ENCODE results near the gene KIF13A.
A peak's percentile ranks its signal among the peaks of the same experiment; 100 is the strongest.
"Not testable (repeated sequence)": the region's sequence is repeated elsewhere in the genome, so short reads cannot be mapped to it uniquely, and the experiment has no call there.

The KIF13A gene

DNA sequence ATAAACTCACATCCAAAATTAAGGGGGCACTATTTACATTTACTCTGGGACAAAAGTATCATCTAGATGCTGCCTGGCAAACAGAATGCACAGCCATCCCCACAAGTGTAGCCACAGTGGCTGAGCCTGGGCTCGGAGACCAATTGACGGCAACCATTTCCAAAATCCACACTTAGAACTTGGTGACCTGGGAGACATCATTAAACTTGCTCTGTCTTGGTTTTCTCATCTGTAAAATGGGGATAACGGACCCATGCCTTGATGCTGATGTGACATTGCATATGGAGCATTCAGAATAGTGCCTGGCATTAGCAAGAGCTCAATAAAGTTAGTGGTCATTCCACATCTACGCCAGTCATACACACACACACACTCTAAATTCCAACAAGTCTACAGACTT is 140.7 kb downstream of the KIF13A start:
- no peak for DNase-seq (ENCODE audit: low spot score)

DNA sequence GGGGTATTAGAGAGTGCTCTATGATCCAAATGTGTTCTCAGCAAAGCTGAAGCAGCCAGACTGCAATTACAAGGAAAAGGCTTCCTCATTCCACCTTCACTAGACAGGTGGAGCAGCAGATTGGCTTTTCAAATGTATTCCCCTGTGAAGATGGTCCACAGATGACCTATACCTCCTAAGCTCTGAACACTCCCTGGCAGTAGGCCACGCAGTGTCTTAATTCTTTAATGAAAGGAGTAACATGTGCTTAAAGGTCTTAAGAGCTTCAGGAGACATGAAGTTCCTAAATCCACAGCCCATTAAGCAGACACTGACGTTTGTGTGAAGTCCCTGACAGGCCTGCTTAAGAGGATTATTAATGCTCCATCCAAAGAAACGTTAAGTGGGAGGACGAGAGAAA is 141.8 kb downstream of the KIF13A start:
- no peak for DNase-seq (ENCODE audit: low spot score)

DNA sequence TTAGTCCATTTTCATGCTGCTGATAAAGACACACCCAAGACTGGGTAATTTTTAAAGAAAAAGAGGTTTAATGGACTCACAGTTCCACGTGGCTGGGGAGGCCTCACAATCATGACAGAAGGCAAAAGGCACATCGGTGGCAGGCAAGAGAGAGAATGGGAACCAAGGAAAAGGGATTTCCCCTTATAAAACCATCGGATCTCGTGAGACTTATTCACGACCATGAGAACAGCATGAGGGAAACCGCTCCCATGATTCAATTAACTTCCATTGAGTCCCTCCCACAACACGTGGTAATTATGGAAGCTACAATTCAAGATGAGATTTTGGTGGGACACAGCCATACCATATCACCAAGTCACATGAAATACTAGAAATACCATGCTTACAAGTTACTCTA is 142.5 kb downstream of the KIF13A start:
- not testable (repeated sequence) for DNase-seq (ENCODE audit: low spot score)

DNA sequence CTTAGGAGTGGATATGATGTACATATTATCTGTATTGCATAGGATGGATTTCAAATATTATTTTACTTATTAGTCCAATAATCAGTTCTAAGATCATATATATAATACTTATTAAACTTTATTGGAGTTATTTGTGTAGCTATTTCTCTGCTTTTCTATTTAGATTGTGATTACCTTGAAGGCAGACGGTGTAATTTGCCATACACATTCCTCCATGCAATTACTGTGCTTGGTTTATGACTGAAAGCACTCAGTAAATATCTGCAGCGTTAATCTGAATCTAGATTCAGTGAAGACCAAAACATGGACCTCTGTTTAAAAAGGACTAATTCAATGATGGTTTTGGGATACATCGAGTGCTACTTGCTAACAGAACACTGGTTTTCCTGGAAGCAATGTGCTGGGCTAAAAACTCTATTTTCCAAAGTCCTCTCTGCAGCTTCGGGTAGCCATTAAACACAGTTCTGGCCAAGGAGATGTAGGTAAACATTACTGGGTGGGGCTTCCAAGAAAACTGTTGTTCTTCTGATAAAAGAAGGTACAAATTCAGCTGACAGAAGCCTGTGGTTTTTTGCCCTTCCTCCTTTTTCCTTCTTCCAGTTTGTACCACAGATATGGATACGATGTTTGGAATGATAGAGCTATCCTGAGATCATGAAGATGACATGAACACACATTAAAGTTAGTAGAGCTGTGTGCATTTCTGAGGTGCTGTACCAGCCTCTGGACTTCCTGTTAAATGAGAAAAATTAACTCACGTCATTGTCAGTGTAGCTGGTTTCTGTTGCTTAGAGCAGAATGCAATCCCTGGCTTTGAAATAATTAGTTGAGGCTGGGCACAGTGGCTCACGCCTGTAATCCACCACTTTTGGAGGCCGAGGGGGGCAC is 144.3 kb downstream of the KIF13A start:
- no peak for DNase-seq (ENCODE audit: low spot score)

DNA sequence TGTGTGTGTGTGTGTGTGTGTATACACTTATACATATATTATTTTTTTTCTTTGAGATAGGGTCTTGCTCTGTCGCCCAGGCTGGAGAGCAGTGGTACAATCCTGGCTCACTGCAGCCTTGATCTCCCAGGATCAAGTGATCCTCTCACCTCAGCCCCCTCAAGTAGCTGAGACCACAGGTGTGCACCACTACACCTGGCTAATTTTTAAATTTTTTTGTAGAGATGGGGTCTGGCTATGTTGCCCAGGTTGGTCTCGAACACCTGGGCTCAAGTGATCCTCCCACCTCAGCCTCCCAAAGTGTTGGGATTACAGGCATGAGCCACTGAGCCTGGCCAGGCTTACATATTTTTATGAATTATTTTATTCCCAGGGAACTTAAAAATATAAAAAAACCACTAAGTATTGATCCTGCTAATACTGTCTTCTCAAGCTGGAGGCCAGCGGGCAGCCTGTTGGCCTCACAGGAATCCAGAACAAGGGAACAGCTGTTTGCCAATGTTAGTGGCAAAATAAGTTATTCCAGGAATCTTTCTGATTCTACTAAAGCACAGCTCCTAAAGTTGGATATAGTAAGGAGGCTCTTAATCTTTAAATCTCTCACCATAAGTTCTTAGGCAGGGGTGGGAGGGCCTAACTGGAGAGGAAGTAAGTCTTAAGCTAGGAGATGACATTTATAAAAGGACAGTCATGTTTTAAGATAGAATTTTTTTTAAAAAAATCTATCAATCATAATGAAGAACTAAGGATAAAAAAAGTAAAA is 145.2 kb downstream of the KIF13A start:
- no peak for DNase-seq (ENCODE audit: low spot score)

DNA sequence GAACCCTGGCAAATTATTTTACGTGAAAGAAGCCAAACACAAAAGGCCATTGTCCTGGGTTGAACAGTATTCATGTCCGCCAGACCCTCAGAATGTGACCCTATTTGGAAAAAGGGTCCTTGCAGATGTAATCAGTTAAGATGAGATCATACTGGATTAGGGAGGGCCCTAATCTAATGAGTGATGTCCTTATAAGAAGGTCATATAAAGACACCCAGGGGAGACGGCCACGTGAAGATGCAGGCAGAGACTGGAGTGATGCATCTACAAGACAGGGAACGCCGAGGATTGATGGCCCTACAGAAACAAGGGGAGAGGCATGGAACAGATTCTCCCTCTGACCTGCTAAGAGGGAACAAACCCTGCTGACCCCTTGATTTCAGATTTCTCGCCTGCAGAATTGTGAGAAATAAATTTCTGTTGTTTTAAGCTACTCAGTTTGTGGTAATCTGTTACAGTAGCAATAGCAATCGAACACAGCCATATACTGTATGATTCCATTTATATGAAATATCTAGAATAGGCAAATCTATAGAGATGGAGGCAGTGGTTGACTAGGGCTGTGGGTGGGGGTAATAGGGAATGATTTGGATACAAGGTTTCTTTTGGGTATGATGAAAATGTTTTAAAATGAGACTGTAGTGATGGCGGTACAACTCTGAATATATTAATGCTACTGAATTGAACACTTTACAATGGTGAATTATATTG is 147.8 kb downstream of the KIF13A start:
- DNase-seq (ENCODE audit: low spot score): no peak

DNA sequence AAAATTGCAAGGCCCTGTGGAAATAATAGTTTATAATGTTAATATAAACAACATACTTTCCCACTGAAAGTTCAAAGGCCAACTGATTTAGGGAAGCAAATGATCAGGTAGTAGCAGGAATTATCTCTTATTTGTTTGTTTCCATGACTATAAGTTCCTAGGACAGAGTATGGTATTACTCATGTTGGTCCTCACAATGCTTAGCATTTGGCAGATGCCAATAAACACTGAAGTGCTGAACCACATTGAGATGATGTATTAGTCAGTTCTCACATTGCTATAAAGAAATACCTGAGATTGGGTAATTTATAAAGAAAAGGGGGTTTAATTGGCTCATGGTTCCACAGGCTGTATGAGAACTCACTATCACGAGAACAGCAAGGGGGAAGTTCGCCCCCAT is 151.1 kb downstream of the KIF13A start:
- DNase-seq (ENCODE audit: low spot score): no peak

DNA sequence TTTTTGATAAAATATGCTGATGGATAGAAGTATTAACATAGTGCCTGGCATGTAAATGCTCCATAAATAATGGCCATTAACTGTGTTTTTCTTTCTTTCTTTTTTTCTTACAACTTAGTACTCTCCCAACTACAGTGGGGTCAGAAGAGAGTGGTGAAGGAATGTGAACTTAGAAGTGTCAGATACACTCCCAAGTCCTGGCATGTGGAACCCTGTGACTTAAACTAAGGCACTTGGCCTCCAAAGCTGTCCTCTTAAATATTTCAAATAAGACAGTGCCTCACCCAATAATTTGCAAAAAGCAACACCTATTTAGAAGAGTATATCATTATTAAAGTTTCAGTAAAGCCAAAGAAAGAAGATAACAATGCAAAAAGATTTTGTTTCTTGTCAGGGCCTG is 151.7 kb downstream of the KIF13A start:
- no peak for DNase-seq (ENCODE audit: low spot score)

DNA sequence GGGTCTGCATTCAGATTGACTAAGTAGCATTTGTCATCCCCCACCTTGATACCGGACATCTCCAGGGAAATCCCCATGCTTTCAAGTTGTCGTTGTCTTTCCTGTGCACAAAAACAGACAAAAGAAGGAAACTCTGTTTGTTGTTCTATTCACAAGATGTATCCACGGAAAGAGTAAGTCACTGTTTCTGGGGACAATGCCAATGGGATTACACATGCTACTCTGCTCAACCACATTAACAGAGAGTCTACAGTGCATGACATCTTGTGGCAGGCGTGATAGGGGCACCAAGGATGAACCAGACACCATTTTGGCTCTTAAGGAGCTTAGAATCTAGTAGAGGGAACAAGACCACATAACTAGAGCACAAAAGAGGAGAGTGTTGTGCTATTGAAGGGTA is 156.3 kb downstream of the KIF13A start:
- DNase-seq (ENCODE audit: low spot score): no peak

DNA sequence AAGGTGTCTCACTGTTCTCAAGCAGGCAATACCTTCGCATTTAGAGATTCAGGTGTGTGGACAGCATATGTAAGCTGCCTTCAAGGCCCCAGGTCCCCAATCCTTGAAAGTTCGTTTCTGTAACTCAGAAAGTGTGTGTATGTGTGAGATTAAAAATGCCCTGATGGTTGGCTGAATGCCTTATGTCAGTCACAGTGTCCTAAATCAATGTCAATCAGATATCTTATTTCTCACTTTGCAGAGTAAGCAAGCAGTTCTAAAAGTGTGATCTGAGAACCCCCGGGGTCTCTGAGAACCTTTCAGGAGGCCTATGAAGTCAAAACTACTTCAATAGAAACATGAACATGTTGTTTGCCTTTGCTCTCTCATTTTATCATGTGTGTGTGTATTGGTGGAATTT is 157.5 kb downstream of the KIF13A start:
- DNase-seq (ENCODE audit: low spot score): no peak

DNA sequence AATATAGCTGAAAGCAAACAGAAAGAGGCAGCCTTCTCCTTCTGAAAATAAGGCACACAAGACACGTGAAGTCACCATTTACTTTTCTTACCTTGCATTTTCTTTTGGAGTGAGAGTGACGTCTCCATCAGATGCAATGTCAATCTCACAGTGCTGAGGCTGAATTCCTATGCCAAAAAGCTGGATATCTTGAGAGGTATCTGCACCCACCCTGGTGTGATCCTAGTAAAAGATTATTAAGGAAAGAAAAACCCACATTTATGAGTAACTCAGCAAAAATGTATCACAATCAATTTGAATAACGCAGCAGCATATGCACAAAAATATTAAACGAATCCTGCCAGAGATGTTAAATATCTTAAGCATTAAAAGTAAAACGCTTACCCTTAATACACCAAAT is 159.3 kb downstream of the KIF13A start:
- no peak for DNase-seq (ENCODE audit: low spot score)

DNA sequence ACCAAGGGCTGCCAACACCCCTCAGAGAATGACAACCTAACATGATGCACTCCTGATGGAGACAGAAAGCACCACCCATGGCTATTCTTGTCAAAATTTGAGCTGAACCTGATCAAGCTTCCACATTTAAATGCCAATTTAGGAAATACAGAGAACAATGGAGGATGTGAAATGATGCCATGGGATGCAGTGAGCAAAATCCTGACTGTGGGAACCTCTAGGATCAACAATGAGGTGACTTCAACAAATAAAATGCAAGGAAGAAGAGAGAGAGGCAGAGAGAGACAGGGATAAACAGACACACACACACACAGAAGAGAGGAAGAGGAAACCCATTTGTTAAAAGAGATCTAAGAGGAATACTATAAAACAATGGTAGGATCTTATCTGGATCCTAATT is 161.1 kb downstream of the KIF13A start:
- no peak for DNase-seq (ENCODE audit: low spot score)

DNA sequence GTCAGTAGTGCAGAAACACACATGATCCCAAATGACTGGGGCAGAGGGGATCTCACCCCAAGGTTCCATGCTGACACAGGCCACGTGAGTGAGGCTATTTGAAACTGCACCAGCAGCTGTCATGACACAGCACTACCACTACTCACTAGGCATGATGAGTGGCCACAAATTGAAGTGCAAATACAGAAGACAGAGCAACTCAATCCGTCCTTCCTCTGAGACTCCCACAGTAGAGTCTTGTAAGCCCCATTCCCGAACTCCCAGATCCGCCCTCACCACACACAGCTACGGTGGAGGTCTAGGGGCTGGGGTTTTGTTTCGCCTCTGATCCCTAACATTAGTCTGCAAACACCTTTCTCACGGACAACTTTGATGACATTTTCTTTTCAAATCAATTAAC is 167.4 kb downstream of the KIF13A start:
- no peak for DNase-seq (ENCODE audit: low spot score)

DNA sequence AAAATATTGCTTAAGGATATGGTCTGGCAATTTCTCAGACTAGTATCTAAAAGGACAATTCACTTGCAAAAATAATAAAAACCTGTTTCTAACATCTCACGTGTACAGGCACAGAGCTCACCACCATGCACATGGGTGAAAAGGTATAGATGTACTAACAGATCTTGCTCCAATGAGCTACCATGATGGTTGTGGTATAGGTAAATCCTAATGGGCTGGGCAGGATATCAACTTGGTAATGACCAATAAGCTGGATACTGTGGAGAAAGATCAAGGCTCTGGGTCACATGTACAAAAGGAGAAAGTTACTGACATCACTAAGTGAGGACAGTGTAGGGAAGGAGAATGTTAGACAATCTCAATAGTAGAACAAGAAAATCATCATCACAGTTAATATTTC is 169.7 kb downstream of the KIF13A start:
- DNase-seq (ENCODE audit: low spot score): no peak

DNA sequence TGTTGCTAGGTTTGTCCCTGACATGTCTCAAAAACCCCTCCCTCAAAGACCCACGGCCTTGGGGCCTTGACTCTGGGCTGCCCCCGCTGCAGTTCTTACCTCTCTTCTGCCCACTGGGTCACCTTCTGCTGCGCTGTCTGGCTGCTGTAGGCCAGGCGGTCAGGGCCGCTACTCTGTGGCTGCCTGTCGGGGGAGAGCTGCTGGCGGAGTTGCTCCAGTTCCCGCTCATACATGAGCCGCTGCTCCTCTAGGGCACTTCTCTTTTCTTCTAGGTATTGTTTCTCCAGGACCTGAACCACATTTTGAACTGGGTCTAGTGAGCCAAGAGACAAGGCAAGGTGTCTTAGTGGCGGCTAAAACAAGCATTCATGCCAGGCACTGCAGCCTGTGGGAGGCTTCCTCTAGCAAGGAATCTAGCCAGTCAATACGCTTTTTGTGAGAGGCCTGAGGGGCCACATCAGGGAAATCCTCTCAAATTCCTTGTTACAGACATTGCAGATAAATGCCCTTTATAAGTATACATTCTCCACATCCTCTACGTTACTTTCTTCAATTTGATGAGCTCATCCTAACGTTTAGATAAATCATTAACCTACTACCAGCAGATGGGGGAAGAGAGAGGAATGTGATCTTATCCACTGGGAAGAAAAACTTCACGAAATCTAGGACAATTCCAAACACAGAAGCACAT is 170.4 kb downstream of the KIF13A start:
- peak; percentile 11 for DNase-seq (ENCODE audit: low spot score)

DNA sequence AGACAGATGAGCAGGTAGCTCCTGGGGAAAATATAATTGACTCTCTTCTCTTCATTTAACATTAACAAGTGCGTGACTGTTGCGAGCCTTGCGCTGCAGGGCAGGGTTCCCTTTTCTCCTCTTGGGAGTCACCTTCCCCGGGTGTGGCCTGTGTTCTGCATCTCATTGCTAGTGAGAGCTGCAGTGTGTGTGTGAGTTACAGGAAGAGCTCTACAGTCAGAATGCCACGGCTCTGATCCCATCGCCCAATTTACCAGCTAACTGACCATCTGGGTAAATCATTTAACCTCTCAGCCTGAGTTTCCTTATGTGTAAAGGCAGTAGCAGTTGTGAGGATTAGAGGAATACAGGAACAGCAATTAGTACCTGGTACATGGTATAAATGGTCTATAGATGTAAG is 173.9 kb downstream of the KIF13A start:
- DNase-seq (ENCODE audit: low spot score): no peak

DNA sequence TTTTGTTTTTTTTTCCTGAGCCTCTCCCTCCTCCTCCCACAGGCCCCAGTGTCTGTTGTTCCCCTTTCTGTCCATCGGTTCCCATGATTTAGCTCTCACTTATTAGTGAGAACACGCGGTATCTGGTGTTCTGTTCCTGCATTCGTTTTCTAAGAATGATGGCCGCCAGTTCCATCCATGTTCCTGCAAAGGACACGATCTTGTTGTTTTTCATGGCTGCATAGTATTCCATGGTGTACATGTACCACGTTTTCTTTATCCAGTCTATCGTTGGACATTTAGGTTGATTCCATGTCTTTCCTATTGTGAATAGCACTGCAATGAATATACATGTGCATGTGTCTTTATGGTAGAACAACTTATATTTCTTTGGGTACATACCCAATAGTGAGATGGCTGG is 175.1 kb downstream of the KIF13A start:
- no peak for DNase-seq (ENCODE audit: low spot score)

DNA sequence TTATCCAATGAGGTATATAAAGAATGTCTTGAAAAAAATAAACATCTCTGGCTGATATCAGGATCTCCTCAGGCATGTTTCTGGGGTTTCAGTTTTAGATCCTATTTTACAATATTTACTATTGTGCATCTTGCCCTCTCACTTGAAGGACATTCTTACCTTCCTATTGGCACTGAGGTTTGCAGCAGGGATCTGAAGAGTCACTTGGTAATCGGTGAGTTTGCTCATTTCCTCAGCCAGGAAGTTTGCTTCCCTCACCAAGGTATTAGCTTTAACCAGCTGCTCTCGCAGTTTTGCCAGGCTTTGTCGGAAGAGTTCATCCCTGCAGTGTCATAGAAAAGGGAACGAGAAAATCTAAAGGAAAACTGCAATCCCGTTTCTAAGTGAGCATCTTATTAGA is 178.8 kb downstream of the KIF13A start:
- DNase-seq (ENCODE audit: low spot score): no peak

DNA sequence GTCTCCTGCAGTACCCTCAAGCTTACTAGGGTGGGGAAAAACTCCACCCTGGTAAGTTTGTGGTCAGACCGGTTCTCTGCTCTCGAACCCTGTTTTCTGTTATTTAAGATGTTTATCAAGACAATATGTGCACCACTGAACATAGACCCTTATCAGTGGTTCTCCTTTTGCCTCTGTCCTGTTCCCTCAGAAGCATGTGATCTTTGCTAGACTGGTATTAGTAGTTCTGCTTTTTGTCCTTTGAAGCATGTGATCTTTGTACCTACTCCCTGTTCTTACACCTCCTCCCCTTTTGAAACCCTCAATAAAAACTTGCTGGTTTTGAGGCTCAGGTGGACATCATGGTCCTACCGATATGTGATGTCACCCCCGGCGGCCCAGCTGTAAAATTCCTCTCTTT is 180.0 kb downstream of the KIF13A start:
- DNase-seq (ENCODE audit: low spot score): not testable (repeated sequence)

DNA sequence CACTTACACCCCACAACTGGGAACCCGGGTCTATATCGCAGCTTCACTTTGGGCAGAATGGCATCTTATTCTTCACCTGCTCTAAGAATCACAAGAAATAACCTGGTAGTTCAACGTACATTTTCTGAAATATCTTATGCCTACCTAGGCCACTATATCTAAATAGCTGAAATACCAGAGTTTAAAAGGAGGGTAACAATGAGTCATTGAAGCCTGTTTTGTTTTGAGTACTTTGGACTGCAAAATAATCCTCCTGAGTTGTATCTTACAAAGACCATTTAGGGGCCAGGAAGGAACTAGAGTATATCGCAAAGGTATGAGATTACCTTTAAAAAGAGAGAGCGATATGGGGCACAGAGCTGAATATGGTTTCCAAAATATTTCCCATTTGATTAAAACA is 184.0 kb downstream of the KIF13A start:
- DNase-seq (ENCODE audit: low spot score): no peak

DNA sequence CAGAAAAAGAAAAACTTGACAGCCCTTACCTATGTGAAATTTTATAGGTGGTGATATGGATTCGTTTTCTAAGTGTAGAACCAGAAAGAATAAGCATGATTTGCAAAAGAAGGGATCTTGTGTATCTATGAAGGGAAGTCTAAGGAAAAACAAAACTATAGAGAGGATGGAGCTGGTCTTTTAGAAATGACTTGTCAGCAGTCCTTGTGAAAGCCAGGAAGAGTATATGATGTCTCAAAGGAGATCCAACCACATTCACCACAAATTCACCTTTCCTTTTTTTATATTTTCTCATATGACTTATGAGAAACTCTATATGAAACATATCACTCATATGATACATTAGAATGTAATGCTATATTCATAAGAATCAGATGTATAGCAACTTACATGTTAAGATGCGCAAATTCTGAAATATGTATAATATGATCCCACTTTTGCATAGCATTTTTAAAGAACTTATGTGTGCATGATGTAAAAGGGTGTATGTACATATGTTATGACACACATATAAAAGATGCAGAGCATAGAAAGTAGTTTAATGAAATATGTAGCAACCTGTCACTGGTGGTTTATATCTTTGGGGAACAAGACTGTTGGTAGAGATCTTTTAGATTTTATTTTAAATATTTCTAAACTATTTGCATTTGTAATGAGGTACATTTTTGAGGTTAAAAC is 188.8 kb downstream of the KIF13A start:
- no peak for DNase-seq (ENCODE audit: low spot score)

DNA sequence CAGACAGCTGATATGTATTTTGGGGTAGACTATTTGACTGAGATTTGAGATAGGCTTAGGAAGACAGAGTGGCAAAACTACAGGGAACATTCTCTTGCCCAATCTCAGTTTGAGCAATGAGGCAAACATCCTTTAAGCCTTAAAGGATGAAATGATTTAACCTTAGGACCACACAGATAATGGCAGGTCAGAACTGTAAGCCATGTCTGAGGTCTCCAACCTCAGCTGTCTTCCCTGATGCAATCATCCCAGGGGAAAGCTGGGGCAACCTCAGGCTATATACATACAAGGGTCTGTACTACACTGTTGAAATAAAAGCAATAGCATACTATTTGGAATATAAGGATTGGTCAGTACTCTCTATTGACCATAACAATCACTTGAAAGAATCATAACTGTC is 196.9 kb downstream of the KIF13A start:
- no peak for DNase-seq (ENCODE audit: low spot score)

Data from SW480 (cell line).